ENCODE measurements around the gene TRAPPC10. TPM values are rescaled to one million over a fixed set of nuclear protein-coding genes. Genes with fewer than 3 reads are reported as not detected.

The TRAPPC10 gene
- total and polyA plus RNA-seq, 9 of the 15 experiments (the other 6 are each of a cell fraction or from before 2014, with no cell fraction given), result 1.1 to 33.8 (median 24.3) TPM

- Histone ChIP-seq H3K79me2 (ENCODE audit: control insufficient read depth, insufficient read depth, low read length) (no peaks in the 10 kb centered on the region), H4K20me1 (replicated peaks; ENCODE audit: control insufficient read depth, insufficient read depth, low read length) (no peaks in the 10 kb centered on the region), H3K36me3 (ENCODE audit: control insufficient read depth, insufficient read depth, low read length) (peaks cover 54% of the 10 kb centered on the region; the same call in 2 of the 3 replicates), H3K9me3 (replicated peaks; ENCODE audit: control insufficient read depth, insufficient read depth, low read depth, low read length) (no peaks in the 10 kb centered on the region), H3K27ac (ENCODE audit: extremely low read depth, low read depth, low read length) (no peak overlapping the region), H3K4me1 (replicated peaks in 1 of 2; ENCODE audit: control insufficient read depth in 2 of 2, insufficient read depth in 2 of 2, low read length in 2 of 2) (peaks cover 5 to 40% of the 10 kb centered on the region in 2 experiments; a peak in 4 of 5 replicates), H2AFZ (ENCODE audit: low read depth, low read length) (no peak overlapping the region), H3K4me2 (ENCODE audit: insufficient read depth, low read length) (no peak overlapping the region), H3K9ac (ENCODE audit: insufficient read depth in 1 of 2, low read depth in 2 of 2, low read length in 2 of 2) (no peak overlapping the region), H3K4me3 (no peak overlapping the region), H3K9me1 (ENCODE audit: control insufficient read depth, insufficient read depth, low read length) (no peaks in the 10 kb centered on the region), H3K27me3 (ENCODE audit: control insufficient read depth in 2 of 2, insufficient read depth in 2 of 2, low read length in 2 of 2) (no peaks in the 10 kb centered on the region)
- POLR2A ChIA-PET, result interaction anchor here (0.5 to 1.1 kb wide), 4 partner anchors 49 to 175 kb away, joined by 3 to 5 read pairs (median 4); no protein-coding TSS in a partner anchor
- no peak for DNase-seq (ENCODE audit: extremely low read depth in 1 of 4, low spot score in 3 of 4)
- no peak for TF ChIP-seq TCFL5 (CRISPR knock-in tag; conservative IDR thresholded peaks at IDR 0.05)
- peak; percentile 21 to 47 (median 35); a peak in 2 of 6 replicates for TF ChIP-seq CTCF (IDR thresholded peaks at IDR 0.05 in 2 of 3, conservative IDR thresholded peaks at IDR 0.05 in 1 of 3; ENCODE audit: insufficient read depth in 2 of 3, low read depth in 1 of 3, low read length in 3 of 3)
- peak; percentile 39; the same call in 1 of the 2 replicates for TF ChIP-seq REST (IDR thresholded peaks at IDR 0.05; ENCODE audit: borderline replicate concordance)
- TF ChIP-seq REST (CRISPR knock-in tag; IDR thresholded peaks at IDR 0.05; ENCODE audit: low read depth), result no peak
- TF ChIP-seq RAD21 (CRISPR knock-in tag; conservative IDR thresholded peaks at IDR 0.05 in 1 of 2, IDR thresholded peaks at IDR 0.05 in 1 of 2), result peak; percentile 9 to 44; a peak in 2 of 4 replicates
- BruUV-seq (replicated peaks), result no TSS peak
- no peak for ATAC-seq
- in situ Hi-C loops (cut with MboI) (no loop called here), intact Hi-C loops (cut with micrococcal nuclease) (no loop called here)
- CTCF ChIA-PET (ENCODE audit: low intra/inter-chr PET ratio), result interaction anchor here (1.0 kb wide), 1 partner anchor 288 kb away, joined by 4 read pairs; no protein-coding TSS in a partner anchor
- FAIRE-seq, result no peak
- 83% methylated on average over 7 of the region's 7 CpGs for WGBS (ENCODE audit: insufficient coverage, low coverage, missing lambda C conversion rate)
These were observed 32.5 kb upstream of the TRAPPC10 start for GRCh38 chr21:43979654-43980053.

All from K562 (cell line).